ENCODE data around the gene NEK7. TPM values are rescaled to one million over a fixed set of nuclear protein-coding genes. Genes with fewer than 3 reads are reported as not detected.

The NEK7 gene
- total RNA-seq, 2 experiments from 2014 or later: 14.9 to 25.6 TPM

DNA sequence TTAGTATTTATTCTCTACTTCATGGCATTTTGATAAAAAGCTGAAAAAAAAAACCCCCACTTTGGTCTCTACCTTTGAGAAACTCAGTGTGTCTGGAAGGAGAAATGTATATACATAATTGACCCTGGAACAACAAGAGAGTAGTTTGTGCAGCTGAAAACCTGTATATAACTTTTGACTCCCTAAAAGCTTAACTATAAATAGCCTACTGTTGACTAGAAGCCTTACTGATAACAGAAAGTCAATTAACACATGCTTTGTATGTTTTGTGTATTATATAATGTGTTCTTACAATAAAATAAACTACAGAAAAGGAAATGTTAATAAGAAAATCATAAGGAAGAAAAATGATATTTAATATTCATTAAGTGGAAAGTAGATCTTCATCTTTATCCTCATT lies 88.0 kb downstream of the NEK7 start:
- ChIA-PET CTCF (ENCODE audit: unreplicated experiment) (interaction anchor here (1.4 kb wide), 1 partner anchor 20 kb away, joined by 3 read pairs; no protein-coding TSS in a partner anchor), POLR2A (interaction anchor here (0.7 to 1.3 kb wide), 2 partner anchors 18 to 33 kb away, joined by 3 to 4 read pairs; no protein-coding TSS in a partner anchor)
- no peak for DNase-seq (ENCODE audit: low spot score)
- no peaks in the 10 kb centered on the region for H3K9me2 ChIP-seq (ENCODE audit: insufficient read depth, low read length)
- H3K9me3 ChIP-seq (ENCODE audit: low read length): no peaks in the 10 kb centered on the region
- no TSS peak for BruUV-seq (replicated peaks)
- no peaks in the 10 kb centered on the region for H4K20me1 ChIP-seq (ENCODE audit: insufficient read depth, low read length)
- no peak overlapping the region for H3K27ac ChIP-seq (ENCODE audit: low read depth, low read length, poor library complexity, severe bottlenecking)
- no peaks in the 10 kb centered on the region for H3K36me3 ChIP-seq (ENCODE audit: insufficient read depth, low read length)
- H3K4me2 ChIP-seq (ENCODE audit: low read length): no peak overlapping the region
- intact Hi-C loops (cut with micrococcal nuclease; ENCODE audit: unreplicated experiment): no loop called here
- no peak for TF ChIP-seq EZH2phosphoT487 (IDR thresholded peaks at IDR 0.05; ENCODE audit: borderline replicate concordance, low read depth, low read length)
- TF ChIP-seq, protein P1, sequence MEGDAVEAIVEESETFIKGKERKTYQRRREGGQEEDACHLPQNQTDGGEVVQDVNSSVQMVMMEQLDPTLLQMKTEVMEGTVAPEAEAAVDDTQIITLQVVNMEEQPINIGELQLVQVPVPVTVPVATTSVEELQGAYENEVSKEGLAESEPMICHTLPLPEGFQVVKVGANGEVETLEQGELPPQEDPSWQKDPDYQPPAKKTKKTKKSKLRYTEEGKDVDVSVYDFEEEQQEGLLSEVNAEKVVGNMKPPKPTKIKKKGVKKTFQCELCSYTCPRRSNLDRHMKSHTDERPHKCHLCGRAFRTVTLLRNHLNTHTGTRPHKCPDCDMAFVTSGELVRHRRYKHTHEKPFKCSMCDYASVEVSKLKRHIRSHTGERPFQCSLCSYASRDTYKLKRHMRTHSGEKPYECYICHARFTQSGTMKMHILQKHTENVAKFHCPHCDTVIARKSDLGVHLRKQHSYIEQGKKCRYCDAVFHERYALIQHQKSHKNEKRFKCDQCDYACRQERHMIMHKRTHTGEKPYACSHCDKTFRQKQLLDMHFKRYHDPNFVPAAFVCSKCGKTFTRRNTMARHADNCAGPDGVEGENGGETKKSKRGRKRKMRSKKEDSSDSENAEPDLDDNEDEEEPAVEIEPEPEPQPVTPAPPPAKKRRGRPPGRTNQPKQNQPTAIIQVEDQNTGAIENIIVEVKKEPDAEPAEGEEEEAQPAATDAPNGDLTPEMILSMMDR (conservative IDR thresholded peaks at IDR 0.05; ENCODE audit: low read length): no peak
- no peak overlapping the region for H3K4me3 ChIP-seq (ENCODE audit: low read depth, low read length, poor library complexity, severe bottlenecking)
- no peak overlapping the region for H2AFZ ChIP-seq (ENCODE audit: low read length)
- H3K4me1 ChIP-seq (ENCODE audit: insufficient read depth, low read length, poor library complexity, severe bottlenecking): no peaks in the 10 kb centered on the region
- H3K79me2 ChIP-seq (ENCODE audit: insufficient read depth, low read depth, low read length): no peaks in the 10 kb centered on the region

DNA sequence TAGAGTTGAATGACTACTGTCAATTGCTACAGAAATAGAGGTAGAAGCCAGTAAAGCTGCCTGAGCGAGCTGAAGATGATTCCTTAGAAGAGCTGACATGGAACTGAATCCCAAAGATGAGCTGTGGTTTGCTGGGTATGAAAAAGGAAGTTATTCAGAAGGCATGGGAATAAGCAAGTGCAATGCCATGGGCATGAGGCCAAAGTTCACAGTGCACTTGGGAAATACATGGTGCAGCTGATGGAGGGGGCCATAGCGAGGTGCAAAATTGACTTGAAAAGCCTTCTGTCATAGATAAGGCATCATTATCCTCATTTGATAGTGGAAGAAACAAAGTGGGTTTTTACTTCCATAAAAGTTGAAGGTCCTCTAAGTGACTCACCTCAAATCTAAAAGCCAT lies 88.6 kb downstream of the NEK7 start:
- Histone ChIP-seq H3K4me3 (ENCODE audit: low read depth, low read length, poor library complexity, severe bottlenecking) (no peak overlapping the region), H3K79me2 (ENCODE audit: insufficient read depth, low read depth, low read length) (no peaks in the 10 kb centered on the region), H3K27ac (ENCODE audit: low read depth, low read length, poor library complexity, severe bottlenecking) (no peak overlapping the region), H3K9me2 (ENCODE audit: insufficient read depth, low read length) (no peaks in the 10 kb centered on the region), H2AFZ (ENCODE audit: low read length) (no peak overlapping the region), H3K4me2 (ENCODE audit: low read length) (no peak overlapping the region), H4K20me1 (ENCODE audit: insufficient read depth, low read length) (no peaks in the 10 kb centered on the region), H3K36me3 (ENCODE audit: insufficient read depth, low read length) (no peaks in the 10 kb centered on the region), H3K9me3 (ENCODE audit: low read length) (no peaks in the 10 kb centered on the region), H3K4me1 (ENCODE audit: insufficient read depth, low read length, poor library complexity, severe bottlenecking) (no peaks in the 10 kb centered on the region)
- intact Hi-C loops (cut with micrococcal nuclease; ENCODE audit: unreplicated experiment): no loop called here
- no peak for DNase-seq (ENCODE audit: low spot score)
- POLR2A ChIA-PET: interaction anchor here (0.9 kb wide), 1 partner anchor 19 kb away, joined by 4 read pairs; no protein-coding TSS in a partner anchor
- no TSS peak for BruUV-seq (replicated peaks)
- TF ChIP-seq, protein P1 (conservative IDR thresholded peaks at IDR 0.05; ENCODE audit: low read length): no peak
- TF ChIP-seq EZH2phosphoT487 (IDR thresholded peaks at IDR 0.05; ENCODE audit: borderline replicate concordance, low read depth, low read length): no peak
- CTCF ChIA-PET (ENCODE audit: unreplicated experiment): interaction anchor here (1.4 kb wide), 1 partner anchor 19 kb away, joined by 3 read pairs; no protein-coding TSS in a partner anchor

DNA sequence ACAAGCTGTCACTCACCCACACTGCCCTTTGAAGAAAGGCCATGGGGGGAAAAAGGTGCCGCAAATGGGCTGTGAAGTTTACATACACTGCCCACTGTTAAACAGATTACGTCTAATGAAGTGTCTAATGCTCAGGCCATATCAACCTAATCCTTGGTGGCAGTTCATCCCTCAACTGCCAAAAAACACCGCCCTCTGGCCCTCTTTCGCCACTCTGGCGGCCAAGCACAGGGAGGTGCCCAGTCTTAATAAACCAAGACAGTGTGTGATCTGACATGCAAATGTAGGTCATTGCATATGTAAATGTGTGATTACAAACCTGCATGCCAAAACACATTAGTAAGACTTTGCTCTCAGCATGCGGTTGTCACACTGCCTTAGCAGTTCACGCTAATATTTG lies 89.5 kb downstream of the NEK7 start:
- intact Hi-C loops (cut with micrococcal nuclease; ENCODE audit: unreplicated experiment): no loop called here
- no peaks in the 10 kb centered on the region for H3K9me2 ChIP-seq (ENCODE audit: insufficient read depth, low read length)
- BruUV-seq (replicated peaks): no TSS peak
- ChIA-PET CTCF (ENCODE audit: unreplicated experiment) (interaction anchor here (0.7 to 1.4 kb wide), 2 partner anchors 9 to 19 kb away, joined by 3 read pairs; no protein-coding TSS in a partner anchor), POLR2A (interaction anchor here (0.5 kb wide), 1 partner anchor 1608 kb away, joined by 3 read pairs; no protein-coding TSS in a partner anchor)
- H3K36me3 ChIP-seq (ENCODE audit: insufficient read depth, low read length): no peaks in the 10 kb centered on the region
- H3K27ac ChIP-seq (ENCODE audit: low read depth, low read length, poor library complexity, severe bottlenecking): no peak overlapping the region
- TF ChIP-seq, protein P1 (conservative IDR thresholded peaks at IDR 0.05; ENCODE audit: low read length): no peak
- no peak for TF ChIP-seq EZH2phosphoT487 (IDR thresholded peaks at IDR 0.05; ENCODE audit: borderline replicate concordance, low read depth, low read length)
- no peaks in the 10 kb centered on the region for H3K79me2 ChIP-seq (ENCODE audit: insufficient read depth, low read depth, low read length)
- H3K9me3 ChIP-seq (ENCODE audit: low read length): no peaks in the 10 kb centered on the region
- H2AFZ ChIP-seq (ENCODE audit: low read length): no peak overlapping the region
- no peaks in the 10 kb centered on the region for H3K4me1 ChIP-seq (ENCODE audit: insufficient read depth, low read length, poor library complexity, severe bottlenecking)
- no peak for DNase-seq (ENCODE audit: low spot score)
- H3K4me3 ChIP-seq (ENCODE audit: low read depth, low read length, poor library complexity, severe bottlenecking): no peak overlapping the region
- no peak overlapping the region for H3K4me2 ChIP-seq (ENCODE audit: low read length)
- H4K20me1 ChIP-seq (ENCODE audit: insufficient read depth, low read length): no peaks in the 10 kb centered on the region

Measured in OCI-LY7 (cell line).